GM12892 (cell line): ENCODE measurements around the gene SCAPER.

Experiments used
- POLR2A ChIP-seq: IDR thresholded peaks from 2 replicates; pipeline ENCODE4 v1.6.1; 2011; ENCODE audit warnings: low read depth, low read length, control low read depth
- POLR2AphosphoS5 ChIP-seq: IDR thresholded peaks from 2 replicates; pipeline ENCODE4 v1.6.1; 2011; ENCODE audit warnings: low read depth, low read length, control low read depth
- TAF1 ChIP-seq: IDR thresholded peaks from 2 replicates; pipeline ENCODE4 v1.6.1; 2011; ENCODE audit warnings: low read depth, mild to moderate bottlenecking, control low read depth, low read length, borderline replicate concordance

- no peak for TF ChIP-seq POLR2A
- no peak for TF ChIP-seq POLR2AphosphoS5
- no peak for TF ChIP-seq TAF1
Measured at GRCh38 chr15:76512971-76513370, 392.2 kb downstream of the SCAPER start.
